ENCODE measurements around the gene ENPP5. TPM values are rescaled to one million over a fixed set of nuclear protein-coding genes. Genes with fewer than 3 reads are reported as not detected.
A peak's percentile ranks its signal among the peaks of the same experiment; 100 is the strongest.
"Not testable (repeated sequence)": the region's sequence is repeated elsewhere in the genome, so short reads cannot be mapped to it uniquely, and the experiment has no call there.

The ENPP5 gene
- total RNA-seq, 1 experiment from 2014 or later: 9.1 TPM

- H3K27ac Mint-ChIP-seq: 0 out of 2 replicates have a peak overlapping the region, but pooled peaks have one; percentile 38
- H3K9me3 Mint-ChIP-seq: no peaks in the 10 kb centered on the region
- peaks cover 35% of the 10 kb centered on the region for H3K27me3 Mint-ChIP-seq (ENCODE audit: low read depth)
- H3K4me3 Mint-ChIP-seq: peak overlapping the region; percentile 88
- no peaks in the 10 kb centered on the region for H3K36me3 Mint-ChIP-seq
- ChIA-PET CTCF (interaction anchor here (1.0 to 1.8 kb wide), 4 partner anchors 9 to 199 kb away, joined by 3 to 7 read pairs (median 6); no protein-coding TSS in a partner anchor), POLR2A (interaction anchor here (0.7 to 1.0 kb wide), 2 partner anchors 42 to 527 kb away, joined by 3 to 5 read pairs; partner anchors contain the start of gene ENPP5)
- ATAC-seq (peak; percentile 28), DNase-seq (ENCODE audit: low spot score) (no peak)
- peaks cover 11% of the 10 kb centered on the region; the same call in 1 of the 2 replicates for H3K4me1 Mint-ChIP-seq
- no peak for TF ChIP-seq SMAD3 (CRISPR knock-in tag; IDR thresholded peaks at IDR 0.05; ENCODE audit: borderline replicate concordance)
- TF ChIP-seq TCF7 (CRISPR knock-in tag; IDR thresholded peaks at IDR 0.05; ENCODE audit: low read depth): no peak
- no peak for TF ChIP-seq ARID4B (CRISPR knock-in tag; IDR thresholded peaks at IDR 0.05; ENCODE audit: borderline replicate concordance)
Measured at GRCh38 chr6:46129291-46129628, 41.5 kb downstream of the ENPP5 start.

GRCh38 chr6:46128476-46128875 is 42.3 kb downstream of the ENPP5 start:
- Mint-ChIP-seq H3K27me3 (ENCODE audit: low read depth) (peaks cover 35% of the 10 kb centered on the region), H3K36me3 (no peaks in the 10 kb centered on the region), H3K27ac (no peak overlapping the region), H3K9me3 (no peaks in the 10 kb centered on the region), H3K4me3 (peak overlapping the region; percentile 88; the same call in 1 of the 2 replicates), H3K4me1 (peaks cover 11% of the 10 kb centered on the region; the same call in 1 of the 2 replicates)
- CTCF ChIA-PET: no interaction called here
- POLR2A ChIA-PET: no interaction called here
- DNase-seq (ENCODE audit: low spot score) (no peak), ATAC-seq (no peak)
- no peak for TF ChIP-seq PRRX2 (CRISPR knock-in tag; IDR thresholded peaks at IDR 0.05)

GRCh38 chr6:46119679-46120078 is 51.1 kb downstream of the ENPP5 start:
- DNase-seq (ENCODE audit: low spot score): peak; percentile 24
- H3K36me3 Mint-ChIP-seq: peaks cover 28% of the 10 kb centered on the region
- peaks cover 32% of the 10 kb centered on the region for H3K9me3 Mint-ChIP-seq
- H3K27me3 Mint-ChIP-seq (ENCODE audit: low read depth); POLR2A ChIA-PET; H3K4me3 Mint-ChIP-seq; H3K4me1 Mint-ChIP-seq; ATAC-seq; H3K27ac Mint-ChIP-seq: not testable (repeated sequence)
- CTCF ChIA-PET: interaction anchor here (1.8 kb wide), 1 partner anchor 10 kb away, joined by 7 read pairs; the partner anchor contains the start of gene ENPP4

- Mint-ChIP-seq H3K36me3 (peaks cover 28% of the 10 kb centered on the region), H3K9me3 (peaks cover 32% of the 10 kb centered on the region), H3K27me3 (ENCODE audit: low read depth) (no peaks in the 10 kb centered on the region; the same call in 1 of the 2 replicates), H3K27ac (no peak overlapping the region), H3K4me3 (no peak overlapping the region), H3K4me1 (peaks cover 7% of the 10 kb centered on the region)
- DNase-seq (ENCODE audit: low spot score): no peak
- ChIA-PET CTCF (no interaction called here), POLR2A (no interaction called here)
- no peak for ATAC-seq
- TF ChIP-seq ATF1 (CRISPR knock-in tag; IDR thresholded peaks at IDR 0.05): no peak
- no peak for TF ChIP-seq FOXJ3 (CRISPR knock-in tag; IDR thresholded peaks at IDR 0.05; ENCODE audit: borderline replicate concordance)
- TF ChIP-seq JUN (CRISPR knock-in tag; IDR thresholded peaks at IDR 0.05): no peak
- TF ChIP-seq FOXP4 (CRISPR knock-in tag; IDR thresholded peaks at IDR 0.05): no peak
- TF ChIP-seq NR3C1 (CRISPR knock-in tag; conservative IDR thresholded peaks at IDR 0.05; ENCODE audit: low read depth): no peak
- no peak for TF ChIP-seq ESRRA (CRISPR knock-in tag; IDR thresholded peaks at IDR 0.05; ENCODE audit: borderline replicate concordance)
- no peak for TF ChIP-seq ZNF281 (CRISPR knock-in tag; IDR thresholded peaks at IDR 0.05)
- no peak for TF ChIP-seq AFF4 (CRISPR knock-in tag; IDR thresholded peaks at IDR 0.05; ENCODE audit: borderline replicate concordance)
- TF ChIP-seq ZBTB43 (CRISPR knock-in tag; IDR thresholded peaks at IDR 0.05): no peak
Measured at GRCh38 chr6:46118836-46119235, 51.9 kb downstream of the ENPP5 start.

Data from WTC11 (cell line).